Coronary artery (tissue), 2 donors: ENCODE data around the gene STXBP1.

Experiments
- DNase-seq: peaks from one replicate; pipeline ENCODE4 v3.0.0-alpha.2; 2017; ENCODE audit warnings: low spot score
- H3K27ac ChIP-seq, 2 donors: fragments of 200-600 bp; sonication (generic); one replicate each; pipeline ENCODE4 v1.5.1; 2016 to 2019
- H3K4me3 ChIP-seq: fragments of 200-600 bp; sonication (generic); 2 replicates; pipeline ENCODE4 v1.5.1; 2016; ENCODE audit warnings: mild to moderate bottlenecking, moderate library complexity
- CTCF ChIP-seq: fragments of 200-600 bp; sonication (generic); IDR thresholded peaks from one replicate; pipeline ENCODE4 v1.5.1; 2019; ENCODE audit warnings: antibody characterized with exemption

STXBP1 gene

DNA sequence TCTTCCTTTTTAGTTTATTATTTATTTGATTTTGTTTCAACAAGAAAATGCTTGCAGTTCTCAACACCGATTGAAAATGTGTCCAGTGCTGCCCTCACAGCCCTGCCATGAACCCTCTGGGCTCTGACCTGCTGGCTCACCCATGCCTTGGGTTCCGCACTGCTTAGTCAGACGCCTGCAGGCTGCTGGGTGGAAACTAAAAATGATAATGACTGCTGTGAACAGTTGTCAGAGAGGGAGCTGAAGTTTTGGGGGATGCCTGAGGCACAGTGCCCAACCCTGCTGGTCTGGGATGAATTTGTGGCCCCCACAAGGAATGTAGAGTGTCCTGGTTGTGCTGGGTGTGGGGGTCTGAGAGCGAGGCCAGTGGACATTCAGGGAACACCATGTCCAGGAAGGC, 72.5 kb downstream of the STXBP1 start:
- TF ChIP-seq CTCF: no peak
- no peak for DNase-seq
- H3K4me3 ChIP-seq: no peak overlapping the region
- no peak overlapping the region for H3K27ac ChIP-seq

DNA sequence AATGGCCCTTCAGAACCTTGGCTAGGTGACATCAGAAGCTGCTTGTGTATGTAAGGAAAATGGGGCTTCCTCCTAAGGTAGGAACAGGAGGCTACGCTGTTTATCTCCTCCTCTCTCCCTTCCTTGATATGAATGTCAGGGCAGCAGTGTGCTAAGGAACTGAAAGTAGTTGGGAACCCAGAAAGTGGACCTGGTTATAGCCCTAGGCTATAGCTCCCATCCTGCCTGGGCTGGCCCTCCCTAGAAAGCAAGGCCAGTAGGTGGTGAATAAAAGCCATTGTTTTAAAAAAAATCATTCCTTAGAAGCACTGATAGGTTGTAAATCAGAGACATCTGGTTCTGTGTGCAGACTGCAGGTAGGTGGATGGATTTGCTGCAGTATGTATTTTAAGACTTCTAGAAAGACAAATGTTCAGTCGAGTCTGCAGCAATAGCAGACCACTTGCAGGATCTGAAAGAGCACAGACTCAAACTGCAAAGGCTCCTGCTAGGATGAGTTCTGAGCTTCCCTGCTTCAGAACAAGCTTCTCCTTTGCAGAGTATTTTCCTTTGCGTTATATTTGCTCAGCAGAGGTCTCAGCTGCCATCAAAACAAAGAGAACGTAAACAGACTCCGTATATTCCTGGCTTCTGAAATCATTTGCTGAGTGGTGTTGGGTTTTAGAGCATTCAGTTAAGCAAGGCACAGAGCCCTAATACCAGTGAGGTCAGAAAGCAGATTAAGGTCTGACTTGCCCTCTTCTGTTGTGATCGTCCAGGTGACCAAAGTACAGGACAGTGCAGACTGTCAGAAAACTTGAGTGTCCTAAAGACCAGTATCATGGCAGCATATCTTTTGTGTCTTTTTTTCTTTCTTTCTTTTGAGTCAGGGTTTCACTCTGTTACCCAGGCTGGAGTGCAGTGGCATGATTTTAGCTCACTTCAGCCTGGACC, 74.7 kb downstream of the STXBP1 start:
- Histone ChIP-seq H3K27ac (no peak overlapping the region), H3K4me3 (no peak overlapping the region)
- no peak for DNase-seq

GRCh38 chr9:127689329-127690000, 77.4 kb downstream of the STXBP1 start:
- no peak overlapping the region for H3K27ac ChIP-seq
- no peak for DNase-seq
- no peak overlapping the region for H3K4me3 ChIP-seq
- TF ChIP-seq CTCF: no peak

More for the DNA sequence above, 74.7 kb downstream of the STXBP1 start:
- no peak for TF ChIP-seq CTCF

DNA sequence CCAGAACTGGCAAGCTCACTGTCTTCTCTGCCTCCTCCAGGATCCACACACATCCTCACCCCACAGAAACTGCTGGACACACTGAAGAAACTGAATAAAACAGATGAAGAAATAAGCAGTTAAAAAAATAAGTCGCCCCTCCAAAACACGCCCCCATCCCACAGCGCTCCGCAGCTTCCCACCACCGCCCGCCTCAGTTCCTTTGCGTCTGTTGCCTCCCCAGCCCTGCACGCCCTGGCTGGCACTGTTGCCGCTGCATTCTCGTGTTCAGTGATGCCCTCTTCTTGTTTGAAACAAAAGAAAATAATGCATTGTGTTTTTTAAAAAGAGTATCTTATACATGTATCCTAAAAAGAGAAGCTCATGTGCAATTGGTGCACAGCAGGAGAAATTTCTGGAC, 78.7 kb downstream of the STXBP1 start:
- H3K27ac ChIP-seq: no peak overlapping the region
- no peak for DNase-seq
- H3K4me3 ChIP-seq: no peak overlapping the region
- no peak for TF ChIP-seq CTCF

DNA sequence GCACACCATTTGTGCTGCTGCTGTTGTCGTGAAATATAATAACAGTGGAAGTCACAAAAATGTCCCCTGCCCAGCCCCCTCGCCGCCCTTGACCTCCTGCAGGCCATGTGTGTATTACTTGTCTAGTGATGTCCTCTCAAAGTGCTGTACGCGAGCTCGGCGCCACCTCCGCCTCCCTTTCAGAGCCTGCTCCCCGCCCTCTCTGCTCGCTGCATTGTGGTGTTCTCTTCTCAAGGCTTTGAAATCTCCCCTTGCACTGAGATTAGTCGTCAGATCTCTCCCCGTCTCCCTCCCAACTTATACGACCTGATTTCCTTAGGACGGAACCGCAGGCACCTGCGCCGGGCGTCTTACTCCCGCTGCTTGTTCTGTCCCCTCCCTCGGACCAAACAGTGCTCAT, 80.0 kb downstream of the STXBP1 start:
- no peak for DNase-seq
- no peak overlapping the region for H3K27ac ChIP-seq
- TF ChIP-seq CTCF: no peak
- H3K4me3 ChIP-seq: no peak overlapping the region

GRCh38 chr9:127693143-127693542, 81.1 kb downstream of the STXBP1 start:
- no peak overlapping the region for H3K27ac ChIP-seq
- no peak overlapping the region for H3K4me3 ChIP-seq
- no peak for DNase-seq
- TF ChIP-seq CTCF: no peak
